H1 (cell line): ENCODE data around the gene STARD3NL.

Source experiments
- ASH2L ChIP-seq: fragments of 200-600, 300-600 bp; sonication (generic); IDR thresholded peaks from one replicate; pipeline ENCODE4 v1.7.1; 2017; ENCODE audit warnings: low read length
- EP300 ChIP-seq, 2 experiments: IDR thresholded peaks; 1 replicate in 1 of 2; 2 replicates in 1 of 2; pipeline ENCODE4 v1.6.1; 2011 to 2012; ENCODE audit warnings: low read depth in 2 of 2, low read length in 2 of 2, mild to moderate bottlenecking in 2 of 2, borderline replicate concordance in 1 of 2, inconsistent platforms in 1 of 2, moderate library complexity in 1 of 2
- GABPA ChIP-seq: IDR thresholded peaks from 2 replicates; pipeline ENCODE4 v1.6.1; 2011; ENCODE audit warnings: mild to moderate bottlenecking, low read length, moderate library complexity, borderline replicate concordance; ENCODE audit not compliant: insufficient read depth
- POLR2A ChIP-seq, 2 experiments: IDR thresholded peaks; 1 replicate in 1 of 2; 2 replicates in 1 of 2; pipeline ENCODE4 v1.6.1; 2011; ENCODE audit warnings: low read depth in 2 of 2, low read length in 2 of 2, mild to moderate bottlenecking in 2 of 2; ENCODE audit errors: control extremely low read depth in 1 of 2
- POLR2AphosphoS5 ChIP-seq: IDR thresholded peaks from 2 replicates; pipeline ENCODE4 v1.6.1; 2011; ENCODE audit warnings: low read depth, low read length
- TF ChIP-seq, protein P1 (sequence below), 3 experiments: IDR thresholded peaks; 1 replicate in 2 of 3; 2 replicates in 1 of 3; pipeline versions ENCODE4 v1.5.1 to v1.6.1; 2011; ENCODE audit warnings: low read length in 3 of 3, mild to moderate bottlenecking in 3 of 3, inconsistent platforms in 2 of 3, low read depth in 1 of 3, moderate library complexity in 1 of 3; ENCODE audit not compliant: insufficient read depth in 1 of 3; ENCODE audit errors: control extremely low read depth in 1 of 3

DNA sequence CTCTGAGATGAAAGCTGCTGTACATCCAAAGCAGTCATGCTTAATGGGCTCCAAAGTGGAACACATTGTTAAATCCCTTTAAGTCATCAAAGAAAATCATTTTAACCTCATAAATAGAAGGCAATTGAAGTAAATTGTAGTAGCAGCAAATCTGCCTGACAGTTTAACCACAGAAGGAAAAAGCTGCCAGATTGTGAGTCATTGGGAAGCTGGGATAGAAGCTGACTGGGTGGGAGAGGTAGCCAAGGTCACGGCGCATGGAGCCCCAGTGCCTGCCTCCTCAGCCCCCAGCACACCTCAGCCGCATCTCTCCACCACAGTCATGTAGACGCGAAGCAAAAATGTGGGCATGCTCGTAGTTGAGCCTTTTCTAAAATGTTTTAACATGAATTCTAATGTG is 51.3 kb downstream of the STARD3NL start:
- TF ChIP-seq ASH2L = no peak
- TF ChIP-seq, protein P1, sequence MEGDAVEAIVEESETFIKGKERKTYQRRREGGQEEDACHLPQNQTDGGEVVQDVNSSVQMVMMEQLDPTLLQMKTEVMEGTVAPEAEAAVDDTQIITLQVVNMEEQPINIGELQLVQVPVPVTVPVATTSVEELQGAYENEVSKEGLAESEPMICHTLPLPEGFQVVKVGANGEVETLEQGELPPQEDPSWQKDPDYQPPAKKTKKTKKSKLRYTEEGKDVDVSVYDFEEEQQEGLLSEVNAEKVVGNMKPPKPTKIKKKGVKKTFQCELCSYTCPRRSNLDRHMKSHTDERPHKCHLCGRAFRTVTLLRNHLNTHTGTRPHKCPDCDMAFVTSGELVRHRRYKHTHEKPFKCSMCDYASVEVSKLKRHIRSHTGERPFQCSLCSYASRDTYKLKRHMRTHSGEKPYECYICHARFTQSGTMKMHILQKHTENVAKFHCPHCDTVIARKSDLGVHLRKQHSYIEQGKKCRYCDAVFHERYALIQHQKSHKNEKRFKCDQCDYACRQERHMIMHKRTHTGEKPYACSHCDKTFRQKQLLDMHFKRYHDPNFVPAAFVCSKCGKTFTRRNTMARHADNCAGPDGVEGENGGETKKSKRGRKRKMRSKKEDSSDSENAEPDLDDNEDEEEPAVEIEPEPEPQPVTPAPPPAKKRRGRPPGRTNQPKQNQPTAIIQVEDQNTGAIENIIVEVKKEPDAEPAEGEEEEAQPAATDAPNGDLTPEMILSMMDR (IDR thresholded peaks at IDR 0.05; ENCODE audit: control extremely low read depth in 1 of 3, insufficient read depth in 1 of 3, low read depth in 1 of 3, low read length in 3 of 3) = no peak
- TF ChIP-seq GABPA = no peak
- no peak for TF ChIP-seq POLR2AphosphoS5
- no peak for TF ChIP-seq EP300 (IDR thresholded peaks at IDR 0.05; ENCODE audit: borderline replicate concordance in 1 of 2, low read depth in 2 of 2, low read length in 2 of 2)
- TF ChIP-seq POLR2A (IDR thresholded peaks at IDR 0.05; ENCODE audit: control extremely low read depth in 1 of 2, low read depth in 2 of 2, low read length in 2 of 2) = no peak
